GM18867 (cell line): ENCODE measurements around the gene PTPRF.
A peak's percentile ranks its signal among the peaks of the same experiment; 100 is the strongest.

Source experiments
- ATAC-seq: cut with Tn5 transposase; IDR thresholded peaks from one replicate; pipeline ENCODE4 v1.9.1; 2021; ENCODE audit warnings: mild to moderate bottlenecking, moderate library complexity; ENCODE audit not compliant: unreplicated experiment

The PTPRF gene

DNA sequence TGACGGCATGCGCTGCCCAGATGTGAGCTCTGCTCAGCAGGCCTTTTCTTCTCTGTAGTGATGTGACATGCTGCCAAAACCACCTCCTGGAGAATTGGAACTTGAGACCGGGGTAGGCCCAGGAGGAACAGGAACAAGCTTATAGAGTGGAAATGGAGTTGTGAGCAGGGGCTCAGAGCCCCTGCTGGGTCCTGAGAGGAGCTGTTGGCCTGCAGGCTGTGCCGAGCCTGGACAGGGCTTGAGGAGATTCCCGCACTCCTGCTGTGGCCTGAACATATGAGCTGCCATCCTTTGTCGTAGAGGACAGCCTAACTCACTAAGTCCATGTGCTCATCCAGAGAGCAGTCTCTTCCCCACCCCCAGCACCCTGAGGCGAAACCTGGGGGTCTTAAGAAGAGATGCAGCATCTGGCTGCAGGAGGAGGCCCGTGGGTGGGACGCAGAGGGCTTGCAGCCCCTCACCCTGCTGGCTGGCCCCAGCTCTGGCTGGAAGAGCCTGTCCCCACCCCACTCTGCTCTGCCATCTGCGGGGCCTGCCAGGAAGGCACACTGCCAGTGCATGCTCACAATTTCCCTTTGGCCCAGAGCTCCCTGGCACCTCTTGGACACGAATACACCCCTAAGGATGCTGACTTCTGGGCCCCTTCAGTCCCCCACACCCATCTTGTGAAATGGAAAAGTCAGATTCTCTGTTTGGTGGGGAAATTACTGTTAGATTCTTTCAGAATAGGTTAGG is 42.5 kb downstream of the PTPRF start:
- ATAC-seq: no peak

GRCh38 chr1:43576521-43576920 is 45.8 kb downstream of the PTPRF start:
- no peak for ATAC-seq

DNA sequence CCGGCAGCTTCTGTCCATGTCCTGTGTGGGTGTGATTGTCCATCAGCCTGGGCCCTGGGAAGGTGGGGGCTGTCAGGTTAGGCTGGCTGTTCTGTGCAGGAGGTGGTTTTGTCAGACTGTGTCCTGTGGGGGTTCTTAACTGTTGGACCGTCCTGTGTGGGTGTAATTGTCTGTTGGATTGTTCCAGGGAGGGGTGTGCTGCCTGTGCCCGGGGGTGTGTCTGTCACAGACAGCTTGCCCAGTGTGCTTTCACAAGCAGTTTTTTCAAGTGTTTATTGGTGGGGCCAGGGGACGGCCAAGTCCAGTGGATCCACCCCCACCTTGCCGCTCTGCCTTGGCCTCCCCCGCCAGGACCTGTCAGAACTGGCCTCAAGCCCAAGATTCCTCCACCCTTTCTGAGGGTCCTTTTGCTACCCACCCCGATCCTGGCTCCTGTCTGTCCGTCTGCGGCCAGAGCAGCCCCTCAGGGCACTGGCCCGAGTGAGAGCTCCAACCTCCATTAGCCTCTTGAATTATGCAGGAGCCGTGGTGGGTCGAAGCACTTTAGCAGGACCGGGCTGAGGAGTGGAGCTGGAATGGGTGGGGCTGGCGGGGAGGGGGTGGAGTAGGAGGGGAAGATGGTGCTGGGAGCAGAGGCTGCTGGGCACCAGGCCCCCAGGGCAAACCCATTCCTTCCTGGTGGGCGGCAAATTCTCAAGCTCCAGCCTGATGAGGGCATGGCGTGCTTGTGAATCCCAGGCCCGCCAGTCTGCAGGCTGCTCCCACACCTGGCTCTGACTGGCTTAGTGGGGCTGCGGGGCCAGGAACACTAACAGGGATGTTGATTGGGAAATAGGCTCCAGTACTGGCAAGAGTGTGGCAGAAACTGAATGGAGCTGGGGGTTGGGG is 47.2 kb downstream of the PTPRF start:
- no peak for ATAC-seq

GRCh38 chr1:43580039-43580438 is 49.4 kb downstream of the PTPRF start:
- ATAC-seq: no peak

- ATAC-seq: peak; percentile 85
Measured at GRCh38 chr1:43582162-43582566, 51.5 kb downstream of the PTPRF start.

- ATAC-seq: no peak
Measured at GRCh38 chr1:43583058-43583457, 52.4 kb downstream of the PTPRF start.

DNA sequence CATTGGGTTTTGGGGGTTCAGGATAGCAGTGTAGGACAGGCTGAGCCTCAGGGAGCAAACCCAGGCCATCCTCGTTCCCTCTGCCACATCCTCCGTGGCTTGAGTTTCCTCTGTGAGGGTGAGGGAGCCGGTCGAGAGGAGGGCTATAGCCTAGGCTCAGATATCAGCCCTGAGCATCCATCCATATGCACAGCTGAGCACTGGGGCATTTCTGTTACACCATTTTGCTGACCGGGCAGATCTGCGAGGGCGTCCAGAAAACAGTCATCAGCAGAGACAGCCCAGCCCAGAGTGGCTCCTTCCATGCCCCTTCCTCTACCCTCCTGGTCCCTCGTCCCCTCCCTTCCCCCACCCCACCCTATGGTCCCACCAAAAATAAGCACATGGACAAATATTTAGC is 53.5 kb downstream of the PTPRF start:
- no peak for ATAC-seq

GRCh38 chr1:43585557-43585956 is 54.9 kb downstream of the PTPRF start:
- ATAC-seq: no peak

GRCh38 chr1:43586136-43586731 is 55.6 kb downstream of the PTPRF start:
- no peak for ATAC-seq

DNA sequence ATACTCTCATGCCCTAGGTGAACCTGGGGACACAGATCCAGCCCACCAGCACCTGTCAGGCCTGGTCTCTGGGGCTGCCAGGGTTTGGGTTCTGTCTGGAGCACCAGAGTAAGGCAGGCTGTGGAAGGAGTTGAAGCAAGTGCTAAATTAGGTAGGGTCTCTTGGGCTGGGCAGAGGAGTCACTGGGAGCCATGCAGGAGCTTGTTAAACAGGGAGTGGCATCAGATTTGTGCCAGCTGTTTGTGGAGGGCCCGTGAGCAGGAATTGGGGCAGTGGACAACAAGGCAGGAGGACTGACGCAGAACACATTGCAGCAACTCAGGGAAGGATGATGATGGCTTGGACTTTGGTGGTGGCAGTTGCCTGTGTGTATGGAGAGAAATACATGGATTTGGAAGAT is 56.3 kb downstream of the PTPRF start:
- ATAC-seq: no peak

- ATAC-seq: no peak
Measured at GRCh38 chr1:43587594-43587993, 56.9 kb downstream of the PTPRF start.

DNA sequence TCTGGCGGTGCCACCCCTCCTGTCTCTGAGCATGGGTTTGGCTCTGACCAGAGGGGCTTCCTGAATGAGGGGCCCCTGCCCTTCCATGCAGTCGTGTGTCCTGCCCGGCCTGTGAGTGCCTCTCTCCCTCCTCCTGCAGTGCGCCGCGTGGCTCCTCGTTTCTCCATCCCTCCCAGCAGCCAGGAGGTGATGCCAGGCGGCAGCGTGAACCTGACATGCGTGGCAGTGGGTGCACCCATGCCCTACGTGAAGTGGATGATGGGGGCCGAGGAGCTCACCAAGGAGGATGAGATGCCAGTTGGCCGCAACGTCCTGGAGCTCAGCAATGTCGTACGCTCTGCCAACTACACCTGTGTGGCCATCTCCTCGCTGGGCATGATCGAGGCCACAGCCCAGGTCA is 57.9 kb downstream of the PTPRF start:
- ATAC-seq: no peak

GRCh38 chr1:43590388-43590925 is 59.8 kb downstream of the PTPRF start:
- ATAC-seq: no peak

DNA sequence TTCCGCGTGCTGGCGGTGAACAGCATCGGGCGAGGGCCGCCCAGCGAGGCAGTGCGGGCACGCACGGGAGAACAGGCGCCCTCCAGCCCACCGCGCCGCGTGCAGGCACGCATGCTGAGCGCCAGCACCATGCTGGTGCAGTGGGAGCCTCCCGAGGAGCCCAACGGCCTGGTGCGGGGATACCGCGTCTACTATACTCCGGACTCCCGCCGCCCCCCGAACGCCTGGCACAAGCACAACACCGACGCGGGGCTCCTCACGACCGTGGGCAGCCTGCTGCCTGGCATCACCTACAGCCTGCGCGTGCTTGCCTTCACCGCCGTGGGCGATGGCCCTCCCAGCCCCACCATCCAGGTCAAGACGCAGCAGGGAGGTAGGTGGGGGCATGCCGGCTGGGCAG is 60.5 kb downstream of the PTPRF start:
- ATAC-seq: no peak

DNA sequence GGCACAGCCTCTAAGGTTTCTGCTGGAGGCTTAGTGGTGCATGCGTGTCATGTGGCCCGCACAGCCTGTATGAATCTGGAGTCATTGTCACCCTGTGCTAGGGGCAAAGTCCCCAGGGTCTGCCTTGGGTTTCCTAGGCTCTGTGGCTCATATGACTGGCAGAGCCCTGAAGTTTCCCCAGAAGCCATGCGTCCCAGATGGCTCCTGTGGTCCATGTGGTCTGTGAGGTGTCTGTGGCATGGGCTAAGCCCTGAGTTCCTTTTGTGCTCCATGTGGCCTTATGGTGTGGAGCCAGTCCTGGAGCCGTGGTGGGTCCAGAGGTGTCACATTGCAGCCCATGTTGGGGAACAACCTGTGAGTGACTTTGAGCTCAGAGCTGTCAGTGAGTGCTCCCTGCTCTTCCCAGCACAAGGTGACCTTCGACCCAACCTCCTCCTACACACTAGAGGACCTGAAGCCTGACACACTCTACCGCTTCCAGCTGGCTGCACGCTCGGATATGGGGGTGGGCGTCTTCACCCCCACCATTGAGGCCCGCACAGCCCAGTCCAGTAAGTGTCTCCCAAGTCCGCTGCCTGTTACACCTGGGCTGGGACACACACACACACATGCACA is 61.5 kb downstream of the PTPRF start:
- no peak for ATAC-seq

DNA sequence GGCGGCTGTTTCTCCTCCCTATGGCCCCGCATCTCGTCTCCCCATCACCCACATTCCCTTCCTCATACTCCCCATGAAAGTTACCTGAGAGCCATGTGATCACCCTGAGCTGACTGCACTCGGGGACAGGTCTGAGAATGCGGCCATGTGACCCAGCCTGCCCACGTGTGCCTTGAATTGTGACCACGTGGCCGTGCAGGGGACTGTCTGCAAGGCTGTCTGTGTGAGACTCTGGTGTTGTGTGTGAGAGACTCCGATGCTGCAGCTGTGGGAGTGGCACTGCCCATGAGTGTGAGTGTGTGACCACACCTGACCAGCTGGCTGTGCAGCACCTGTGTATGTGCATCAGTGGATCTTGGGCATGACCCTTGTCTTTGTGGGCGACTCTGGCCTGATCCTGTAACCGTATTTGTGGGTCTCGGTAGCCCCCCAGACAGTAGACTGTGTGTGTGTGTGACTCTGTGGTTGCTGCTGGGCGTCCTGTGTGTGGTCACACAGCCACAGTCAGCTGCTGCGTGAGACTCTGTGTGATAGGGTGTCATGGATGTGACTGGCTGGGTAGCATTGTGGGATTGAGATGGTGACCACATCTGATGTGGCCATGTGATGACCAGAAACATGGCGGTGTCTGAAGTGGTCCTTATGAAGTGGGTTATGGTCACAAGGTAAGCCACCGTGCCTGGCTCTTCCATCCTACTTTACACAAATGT is 62.4 kb downstream of the PTPRF start:
- no peak for ATAC-seq

- no peak for ATAC-seq
Measured at GRCh38 chr1:43596579-43596978, 65.9 kb downstream of the PTPRF start.

DNA sequence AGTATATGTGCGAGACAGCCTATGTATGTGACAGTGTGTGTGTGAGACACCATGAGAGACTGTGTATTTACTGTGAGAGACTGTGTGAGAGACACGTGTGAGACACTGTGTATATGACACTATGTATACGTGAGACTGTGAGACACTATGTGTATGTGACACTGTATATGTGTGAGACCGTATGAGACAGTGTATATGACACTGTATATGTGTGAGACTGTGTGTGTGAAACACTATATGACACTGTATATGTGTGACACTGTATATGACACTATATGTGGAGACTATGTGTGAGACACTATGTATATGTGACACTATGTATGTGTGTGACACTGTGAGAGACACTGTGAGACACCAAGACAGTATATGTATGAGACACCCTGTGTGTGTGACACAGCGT is 66.3 kb downstream of the PTPRF start:
- no peak for ATAC-seq

DNA sequence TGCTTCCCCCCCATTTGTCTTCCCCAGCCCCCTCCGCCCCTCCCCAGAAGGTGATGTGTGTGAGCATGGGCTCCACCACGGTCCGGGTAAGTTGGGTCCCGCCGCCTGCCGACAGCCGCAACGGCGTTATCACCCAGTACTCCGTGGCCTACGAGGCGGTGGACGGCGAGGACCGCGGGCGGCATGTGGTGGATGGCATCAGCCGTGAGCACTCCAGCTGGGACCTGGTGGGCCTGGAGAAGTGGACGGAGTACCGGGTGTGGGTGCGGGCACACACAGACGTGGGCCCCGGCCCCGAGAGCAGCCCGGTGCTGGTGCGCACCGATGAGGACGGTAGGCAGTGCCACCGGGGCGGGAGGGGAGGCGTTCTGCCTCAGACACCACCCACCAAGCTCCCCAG is 67.0 kb downstream of the PTPRF start:
- no peak for ATAC-seq

DNA sequence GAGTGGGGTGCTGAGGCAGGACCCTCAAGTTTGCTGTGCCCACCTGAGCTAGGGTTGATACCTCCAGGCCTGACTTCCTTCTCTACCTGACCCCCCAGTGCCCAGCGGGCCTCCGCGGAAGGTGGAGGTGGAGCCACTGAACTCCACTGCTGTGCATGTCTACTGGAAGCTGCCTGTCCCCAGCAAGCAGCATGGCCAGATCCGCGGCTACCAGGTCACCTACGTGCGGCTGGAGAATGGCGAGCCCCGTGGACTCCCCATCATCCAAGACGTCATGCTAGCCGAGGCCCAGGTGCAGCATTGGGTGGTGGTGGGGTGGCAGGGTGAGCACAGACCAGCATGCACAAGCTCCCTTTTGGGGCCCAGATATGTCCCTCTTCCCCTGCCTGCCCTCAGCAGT is 67.9 kb downstream of the PTPRF start:
- no peak for ATAC-seq
